Mucosa of stomach (tissue), 1 donor: ENCODE data around the gene COL19A1.

ENCODE experiments used
- H3K27me3 ChIP-seq: one replicate; pipeline ENCODE4 v1.7.0; 2013; ENCODE audit warnings: mild to moderate bottlenecking, low read length; ENCODE audit not compliant: control insufficient read depth, insufficient read depth
- H3K36me3 ChIP-seq: one replicate; pipeline ENCODE4 v1.7.0; 2013; ENCODE audit warnings: low read length; ENCODE audit not compliant: control insufficient read depth, insufficient read depth
- H3K4me1 ChIP-seq: one replicate; pipeline ENCODE4 v1.7.0; 2013; ENCODE audit warnings: mild to moderate bottlenecking, low read length; ENCODE audit not compliant: control insufficient read depth, insufficient read depth
- H3K4me3 ChIP-seq: one replicate; pipeline ENCODE4 v1.7.0; 2013; ENCODE audit warnings: low read length
- H3K9ac ChIP-seq: one replicate; pipeline ENCODE4 v1.7.0; 2013; ENCODE audit warnings: mild to moderate bottlenecking, low read length, moderate library complexity
- H3K9me3 ChIP-seq: one replicate; pipeline ENCODE4 v1.7.0; 2013; ENCODE audit warnings: mild to moderate bottlenecking, low read length, moderate library complexity; ENCODE audit not compliant: control insufficient read depth
- donor health status: Pancreatic carcinoma.

COL19A1 gene

DNA sequence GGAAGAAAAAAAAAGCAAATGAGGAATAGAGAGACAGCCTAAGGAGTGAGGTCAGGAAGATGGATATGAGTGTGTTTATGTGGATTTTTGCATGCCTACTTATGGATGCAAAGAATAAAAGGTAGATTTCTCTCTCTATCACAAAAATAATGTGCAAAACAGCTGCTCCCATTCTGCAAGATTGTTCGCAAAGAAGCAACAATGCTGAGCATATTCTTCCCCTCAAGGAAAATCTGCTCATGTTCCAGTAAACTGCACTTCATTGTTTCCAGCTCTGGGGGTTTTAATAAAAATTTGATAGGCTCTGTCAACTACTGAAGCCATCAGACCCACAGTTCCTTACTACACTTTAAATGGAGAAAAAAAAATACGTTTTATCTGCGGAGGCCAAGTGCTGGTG is 259.2 kb downstream of the COL19A1 start:
- Histone ChIP-seq H3K4me1 (no peaks in the 10 kb centered on the region), H3K9ac (no peak overlapping the region), H3K36me3 (no peaks in the 10 kb centered on the region), H3K27me3 (no peaks in the 10 kb centered on the region), H3K9me3 (no peaks in the 10 kb centered on the region), H3K4me3 (no peak overlapping the region)

DNA sequence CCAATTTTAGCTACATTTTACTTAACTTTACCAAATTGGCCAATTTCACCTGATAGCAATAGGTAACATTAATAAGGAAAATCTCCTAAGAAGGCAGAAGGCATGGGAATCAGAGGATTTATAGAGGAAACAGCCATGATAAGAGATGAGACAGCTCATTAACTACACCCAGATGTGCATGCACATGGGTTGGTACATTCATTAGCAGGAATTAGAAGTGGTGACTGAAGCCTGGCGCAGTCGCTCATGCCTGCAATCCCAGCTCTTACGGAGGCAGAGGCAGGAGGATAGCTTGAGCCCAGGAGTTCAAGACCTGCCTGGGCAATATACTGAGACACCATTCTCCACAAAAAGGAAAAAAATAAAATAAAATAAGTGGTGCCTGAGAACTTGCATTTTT is 263.0 kb downstream of the COL19A1 start:
- Histone ChIP-seq H3K4me3 (no peak overlapping the region), H3K9ac (no peak overlapping the region), H3K4me1 (no peaks in the 10 kb centered on the region), H3K9me3 (no peaks in the 10 kb centered on the region), H3K36me3 (no peaks in the 10 kb centered on the region), H3K27me3 (no peaks in the 10 kb centered on the region)

DNA sequence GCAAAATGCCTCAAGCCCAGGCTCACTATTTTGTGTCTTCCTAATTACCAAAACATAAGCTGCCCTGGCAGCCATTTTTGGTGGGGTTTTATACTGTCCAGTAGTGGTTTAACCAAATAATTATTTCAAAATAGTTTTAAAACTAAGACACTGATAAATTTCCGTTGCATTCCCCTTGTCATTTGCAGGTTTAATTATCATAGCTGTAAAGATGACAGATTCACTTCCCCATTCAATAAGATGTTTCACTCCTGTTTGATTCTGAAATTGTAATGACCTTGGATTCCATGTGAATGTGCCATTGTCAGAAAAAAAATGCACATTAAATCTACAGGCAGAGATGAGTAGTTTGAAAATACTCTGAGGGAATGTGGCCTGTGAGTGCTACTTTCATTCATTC is 264.5 kb downstream of the COL19A1 start:
- Histone ChIP-seq H3K4me3 (no peak overlapping the region), H3K9ac (no peak overlapping the region), H3K27me3 (no peaks in the 10 kb centered on the region), H3K4me1 (no peaks in the 10 kb centered on the region), H3K36me3 (no peaks in the 10 kb centered on the region), H3K9me3 (no peaks in the 10 kb centered on the region)

DNA sequence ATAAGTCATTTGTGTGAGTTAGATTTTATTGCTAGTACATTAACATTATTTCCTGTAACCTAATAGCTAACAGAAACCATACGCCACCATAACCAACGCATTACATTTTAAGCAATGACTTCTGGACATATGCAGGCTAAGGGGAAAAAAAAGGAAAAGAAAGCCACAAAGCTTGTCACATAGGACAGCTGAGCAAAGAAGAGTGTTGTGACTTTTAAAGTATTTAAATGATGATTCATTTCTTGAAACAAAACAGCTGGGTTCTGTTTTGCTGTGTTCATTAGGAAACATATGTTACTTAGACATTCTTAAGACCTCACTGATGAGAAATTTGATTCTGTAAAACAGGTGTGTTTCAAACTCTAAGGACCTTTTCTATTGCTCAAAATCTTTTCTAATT is 265.2 kb downstream of the COL19A1 start:
- no peaks in the 10 kb centered on the region for H3K4me1 ChIP-seq
- H3K4me3 ChIP-seq: no peak overlapping the region
- H3K9ac ChIP-seq: no peak overlapping the region
- no peaks in the 10 kb centered on the region for H3K9me3 ChIP-seq
- H3K36me3 ChIP-seq: no peaks in the 10 kb centered on the region
- H3K27me3 ChIP-seq: no peaks in the 10 kb centered on the region

DNA sequence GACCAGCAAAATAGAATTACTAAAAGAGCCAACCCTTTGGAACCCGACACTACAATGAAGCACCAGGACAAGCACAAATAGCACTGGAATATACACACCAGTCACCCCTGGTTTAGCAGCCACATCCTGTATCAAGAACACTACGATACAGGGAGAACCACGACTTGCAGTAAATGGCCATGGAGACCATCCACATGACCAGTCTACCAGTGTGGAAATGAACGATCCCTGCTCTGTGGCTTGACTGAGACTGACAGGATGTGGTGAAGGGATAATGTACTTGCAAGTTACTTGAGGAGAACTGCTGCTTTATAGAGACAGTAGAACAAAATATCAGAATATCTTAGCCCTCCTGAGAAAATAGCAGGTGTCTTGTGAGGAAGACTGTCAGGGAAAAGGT is 266.9 kb downstream of the COL19A1 start:
- no peaks in the 10 kb centered on the region for H3K4me1 ChIP-seq
- no peak overlapping the region for H3K4me3 ChIP-seq
- H3K36me3 ChIP-seq: no peaks in the 10 kb centered on the region
- no peaks in the 10 kb centered on the region for H3K27me3 ChIP-seq
- no peaks in the 10 kb centered on the region for H3K9me3 ChIP-seq
- no peak overlapping the region for H3K9ac ChIP-seq

DNA sequence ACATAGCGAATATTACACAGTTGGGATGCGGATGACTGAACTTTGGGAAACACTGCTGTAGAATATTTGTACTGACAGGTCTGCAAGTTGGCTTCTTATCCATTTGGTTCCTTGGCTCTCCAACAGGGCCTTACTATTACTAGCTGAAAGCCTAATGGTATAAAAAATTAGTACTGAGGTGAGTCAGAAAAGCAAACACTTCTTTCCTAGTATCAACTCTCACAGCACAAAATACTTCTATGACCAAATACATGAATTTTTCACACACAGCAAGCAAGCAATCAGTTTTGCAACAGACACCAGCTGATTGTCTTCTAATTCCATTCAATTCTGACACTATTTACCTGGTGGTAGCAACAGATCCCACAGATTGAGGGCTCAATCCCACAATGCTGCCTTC is 268.2 kb downstream of the COL19A1 start:
- Histone ChIP-seq H3K27me3 (no peaks in the 10 kb centered on the region), H3K9ac (no peak overlapping the region), H3K36me3 (no peaks in the 10 kb centered on the region), H3K4me3 (no peak overlapping the region), H3K9me3 (no peaks in the 10 kb centered on the region), H3K4me1 (no peaks in the 10 kb centered on the region)

DNA sequence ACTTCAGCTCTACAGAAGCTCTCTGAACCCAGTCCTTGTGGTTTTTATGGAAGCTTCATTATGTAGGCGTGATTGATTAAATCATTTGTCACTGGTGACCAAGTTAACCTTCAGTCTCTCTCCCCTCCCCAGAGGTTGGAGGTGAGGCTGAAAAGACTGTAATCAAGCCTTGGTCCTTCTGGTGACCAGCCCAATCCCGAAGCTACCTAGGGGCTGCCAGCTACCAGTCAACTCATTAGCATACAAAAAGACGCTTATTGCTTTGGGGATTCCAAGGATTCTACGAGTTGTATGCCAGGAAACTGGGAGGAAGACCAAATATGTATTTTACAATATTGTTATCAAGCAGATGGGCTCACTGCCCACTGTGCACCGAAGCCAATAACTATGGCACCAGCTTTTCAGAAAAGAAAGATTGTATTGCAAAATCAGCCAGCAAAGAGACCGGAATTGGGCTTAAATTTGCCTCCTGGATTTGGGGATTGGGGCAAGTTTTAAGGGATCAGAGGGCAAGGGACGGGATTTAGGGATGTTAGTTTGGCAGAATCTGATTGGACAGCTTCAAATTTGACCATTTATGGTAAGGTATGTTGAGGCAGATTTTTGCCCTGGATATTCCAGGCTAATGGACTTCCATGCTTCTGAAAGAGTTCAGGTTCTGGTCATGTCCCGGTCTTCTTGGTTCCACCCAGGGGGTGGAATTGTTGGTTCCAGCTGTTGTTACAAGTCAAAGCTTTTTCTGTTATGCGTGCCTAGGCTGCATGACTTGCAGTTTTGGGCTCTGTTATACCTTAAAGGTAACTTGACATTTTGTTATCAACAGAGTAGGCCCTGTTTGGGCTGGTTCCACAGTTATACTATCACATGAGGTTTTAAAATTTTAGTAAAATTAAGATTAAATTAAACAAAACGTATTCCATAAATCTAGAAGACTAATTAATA is 269.1 kb downstream of the COL19A1 start:
- Histone ChIP-seq H3K9me3 (no peaks in the 10 kb centered on the region), H3K9ac (no peak overlapping the region), H3K36me3 (no peaks in the 10 kb centered on the region), H3K4me1 (no peaks in the 10 kb centered on the region), H3K4me3 (no peak overlapping the region), H3K27me3 (no peaks in the 10 kb centered on the region)

DNA sequence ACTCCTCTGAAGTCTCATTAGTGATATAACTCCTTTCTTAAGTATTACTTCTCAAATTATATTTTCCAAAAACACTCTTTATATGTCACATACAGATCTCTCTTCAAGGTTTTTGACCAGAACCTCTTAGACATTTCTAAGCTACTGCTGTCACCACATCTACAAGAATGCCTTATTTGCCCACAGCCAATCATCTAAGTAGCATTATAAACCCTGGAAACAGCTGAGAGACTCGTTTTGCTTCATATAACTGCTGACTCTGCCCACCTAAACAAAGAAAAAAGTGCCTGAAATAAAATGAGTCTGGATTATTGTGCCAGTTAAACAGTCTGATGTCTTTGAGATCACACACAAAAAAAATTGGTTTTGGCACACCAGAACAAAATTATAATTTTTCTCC is 270.6 kb downstream of the COL19A1 start:
- Histone ChIP-seq H3K4me1 (no peaks in the 10 kb centered on the region), H3K9me3 (no peaks in the 10 kb centered on the region), H3K36me3 (no peaks in the 10 kb centered on the region), H3K9ac (no peak overlapping the region), H3K4me3 (no peak overlapping the region), H3K27me3 (no peaks in the 10 kb centered on the region)

DNA sequence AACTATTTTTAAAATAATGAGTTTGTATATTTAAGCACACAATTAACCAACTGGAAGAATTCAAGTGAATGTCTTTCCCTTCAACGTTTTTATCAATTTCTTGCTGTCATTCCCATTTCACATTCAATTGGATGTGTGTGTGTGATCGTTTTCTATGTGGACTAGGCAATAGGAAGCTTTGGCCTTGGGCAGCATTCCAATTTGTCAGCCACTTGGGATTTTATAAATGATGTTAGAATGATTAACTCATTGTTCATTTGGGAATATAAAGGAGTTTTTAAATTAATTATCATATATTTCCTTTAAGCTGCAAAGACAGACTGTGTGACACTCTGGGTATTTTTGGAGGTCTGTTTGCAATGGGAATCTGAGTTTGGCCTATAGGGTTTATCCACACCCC is 274.1 kb downstream of the COL19A1 start:
- no peaks in the 10 kb centered on the region for H3K9me3 ChIP-seq
- no peaks in the 10 kb centered on the region for H3K36me3 ChIP-seq
- H3K4me3 ChIP-seq: no peak overlapping the region
- H3K4me1 ChIP-seq: no peaks in the 10 kb centered on the region
- H3K27me3 ChIP-seq: no peaks in the 10 kb centered on the region
- H3K9ac ChIP-seq: no peak overlapping the region

DNA sequence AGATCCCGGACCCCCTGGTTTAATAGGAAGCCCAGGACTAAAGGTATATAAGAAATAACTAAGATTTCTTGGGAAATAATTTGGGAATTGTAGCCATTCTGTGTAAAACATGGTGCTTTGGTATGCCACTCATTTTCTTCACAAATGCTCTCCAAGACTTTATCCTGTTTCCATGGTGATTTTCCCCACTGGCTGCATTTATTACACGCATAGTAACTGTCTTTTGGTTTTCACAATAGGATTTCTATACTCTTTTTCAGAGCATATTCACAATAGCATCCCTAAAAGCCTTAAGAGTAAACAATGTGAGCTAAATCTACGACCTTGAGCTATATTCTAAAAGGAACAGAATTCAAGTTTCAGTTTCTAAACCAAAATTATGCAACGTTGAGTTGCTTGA is 275.7 kb downstream of the COL19A1 start:
- Histone ChIP-seq H3K4me1 (no peaks in the 10 kb centered on the region), H3K9ac (no peak overlapping the region), H3K4me3 (no peak overlapping the region), H3K9me3 (no peaks in the 10 kb centered on the region), H3K27me3 (no peaks in the 10 kb centered on the region), H3K36me3 (no peaks in the 10 kb centered on the region)

DNA sequence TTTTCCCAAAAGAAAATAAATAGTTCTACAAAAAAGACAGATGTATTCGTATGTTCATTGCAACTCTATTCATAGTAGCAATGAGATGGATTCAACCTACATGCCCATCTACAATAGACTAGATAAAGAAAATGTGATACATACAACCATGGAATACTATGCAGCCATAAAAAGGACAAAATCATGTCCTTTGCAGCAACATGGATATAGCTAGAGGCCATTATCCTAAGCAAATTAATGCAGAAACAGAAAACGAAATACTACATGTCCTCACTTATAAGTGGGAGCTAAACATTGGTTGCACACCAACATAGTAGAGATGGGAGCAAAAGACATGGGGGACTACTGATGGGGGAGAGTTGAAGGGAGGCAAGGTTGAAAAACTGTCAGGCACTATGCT is 278.8 kb downstream of the COL19A1 start:
- Histone ChIP-seq H3K4me1 (no peaks in the 10 kb centered on the region), H3K9me3 (no peaks in the 10 kb centered on the region), H3K36me3 (no peaks in the 10 kb centered on the region), H3K27me3 (no peaks in the 10 kb centered on the region), H3K9ac (no peak overlapping the region), H3K4me3 (no peak overlapping the region)

DNA sequence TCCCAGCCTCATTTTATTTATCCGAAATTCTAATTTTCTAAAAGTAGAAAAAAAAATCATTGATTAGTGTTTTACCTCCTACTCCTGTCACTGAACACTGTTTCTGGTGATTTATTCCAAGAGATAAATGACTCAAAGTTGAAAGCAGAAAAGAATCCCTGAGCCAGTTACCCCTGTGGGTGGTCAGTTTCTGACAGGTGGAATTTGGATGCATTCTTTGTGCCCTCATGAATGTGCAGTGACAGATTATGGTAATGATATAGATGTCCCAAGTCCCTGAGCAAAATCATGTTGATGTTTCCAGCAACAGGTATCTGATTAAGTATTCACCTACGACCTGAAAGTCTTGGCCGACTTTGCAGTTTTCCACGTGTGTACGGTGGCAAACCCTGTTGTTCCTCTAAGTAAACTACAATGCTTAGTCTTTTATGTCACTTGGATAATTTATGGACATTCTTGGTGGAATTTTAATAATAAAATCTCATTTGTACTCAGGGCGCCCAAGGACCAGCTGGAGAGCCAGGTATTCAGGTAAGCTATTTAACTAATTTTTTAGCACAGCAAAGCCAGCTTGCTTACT is 282.9 kb downstream of the COL19A1 start:
- Histone ChIP-seq H3K9ac (no peak overlapping the region), H3K4me1 (no peaks in the 10 kb centered on the region), H3K9me3 (no peaks in the 10 kb centered on the region), H3K4me3 (no peak overlapping the region), H3K36me3 (no peaks in the 10 kb centered on the region), H3K27me3 (no peaks in the 10 kb centered on the region)
